IMR-90 (cell line): Measurements from ENCODE around the gene TP53TG5. TPM values are rescaled to one million over a fixed set of nuclear protein-coding genes. Genes with fewer than 3 reads are reported as not detected.

ENCODE experiments used
- ATAC-seq: fragments of 200-7000 bp; cut with Tn5 transposase; 2 replicates; pipeline ENCODE4 v1.9.1; 2020; ENCODE audit warnings: low read depth, mild to moderate bottlenecking, moderate library complexity
- BruUV-seq: library from RNA; stranded (reverse); fragments of 400-500 nt; replicated peaks from 2 replicates; lab custom pipeline; 2021; lab: Mats Ljungman, UMichigan
- CTCF ChIA-PET: fragments of 300-600 bp; formaldehyde crosslinking; extraction: SDS; loops from one replicate; lab custom pipeline; 2021; ENCODE audit warnings: antibody characterized with exemption; lab: Yijun Ruan, JAX
- POLR2A ChIA-PET: fragments of 300-600 bp; sonication (Branson Sonifier 250); formaldehyde crosslinking; loops from one replicate; lab custom pipeline; 2022; ENCODE audit warnings: antibody characterized with exemption; ENCODE audit not compliant: unreplicated experiment; lab: Charles Lee
- DNase-seq: peaks from one replicate; pipeline ENCODE4 v3.0.0; 2013
- H2AFZ ChIP-seq: replicated peaks from 2 replicates; pipeline ENCODE3; 2013; ENCODE audit warnings: low read length, mild to moderate bottlenecking; ENCODE audit not compliant: poor library complexity
- H2AK5ac ChIP-seq: 2 replicates; pipeline ENCODE4 v1.6.1; 2013; ENCODE audit warnings: low read depth, low read length, inconsistent platforms
- H2AK9ac ChIP-seq: replicated peaks from 2 replicates; pipeline ENCODE3; 2013; ENCODE audit warnings: mild to moderate bottlenecking, low read depth, low read length, moderate library complexity; ENCODE audit not compliant: poor library complexity
- H2BK120ac ChIP-seq: 2 replicates; pipeline ENCODE4 v1.6.1; 2013; ENCODE audit warnings: low read depth, low read length, inconsistent platforms
- H2BK15ac ChIP-seq: 3 replicates; pipeline ENCODE4 v1.6.1; 2013; ENCODE audit warnings: low read depth, low read length, inconsistent platforms
- H2BK20ac ChIP-seq: 2 replicates; pipeline ENCODE4 v1.6.1; 2013; ENCODE audit warnings: low read depth, mild to moderate bottlenecking, inconsistent platforms, low read length, moderate library complexity
- H2BK5ac ChIP-seq: 2 replicates; pipeline ENCODE4 v1.6.1; 2013; ENCODE audit warnings: mild to moderate bottlenecking, low read depth, low read length, inconsistent platforms; ENCODE audit not compliant: poor library complexity, severe bottlenecking
- H3K14ac ChIP-seq: replicated peaks from 2 replicates; pipeline ENCODE4 v1.6.1; 2013; ENCODE audit warnings: low read depth, low read length, inconsistent platforms
- H3K18ac ChIP-seq: 2 replicates; pipeline ENCODE4 v1.6.1; 2013; ENCODE audit warnings: low read depth, low read length, control low read depth
- H3K23ac ChIP-seq: 2 replicates; pipeline ENCODE4 v1.6.1; 2013; ENCODE audit warnings: low read depth, low read length, inconsistent platforms
- H3K27ac ChIP-seq: 2 replicates; pipeline ENCODE4 v1.5.1; 2013; ENCODE audit warnings: mild to moderate bottlenecking, control low read depth, low read length; ENCODE audit not compliant: insufficient read depth
- H3K27me3 ChIP-seq: 2 replicates; pipeline ENCODE4 v1.6.1; 2013; ENCODE audit warnings: low read length; ENCODE audit not compliant: control insufficient read depth, insufficient read depth
- H3K36me3 ChIP-seq: 2 replicates; pipeline ENCODE4 v1.6.1; 2013; ENCODE audit warnings: low read length, mixed read lengths; ENCODE audit not compliant: control insufficient read depth, insufficient read depth
- H3K4ac ChIP-seq: 2 replicates; pipeline ENCODE4 v1.6.1; 2013; ENCODE audit warnings: low read depth, low read length, inconsistent platforms
- H3K4me1 ChIP-seq: 2 replicates; pipeline ENCODE4 v1.6.1; 2013; ENCODE audit warnings: low read length, mixed read lengths; ENCODE audit not compliant: control insufficient read depth, insufficient read depth
- H3K4me2 ChIP-seq: 2 replicates; pipeline ENCODE4 v1.6.1; 2013; ENCODE audit warnings: low read depth, mild to moderate bottlenecking, control low read depth, low read length, moderate library complexity
- H3K4me3 ChIP-seq: 2 replicates; pipeline ENCODE4 v1.5.1; 2013; ENCODE audit warnings: low read depth, mild to moderate bottlenecking, control low read depth, low read length, moderate library complexity; ENCODE audit not compliant: insufficient read depth
- H3K56ac ChIP-seq: 2 replicates; pipeline ENCODE4 v1.6.1; 2013; ENCODE audit warnings: low read length, inconsistent platforms; ENCODE audit not compliant: insufficient read depth; ENCODE audit errors: extremely low read depth
- H3K79me1 ChIP-seq, 2 experiments: 2 replicates each; pipeline ENCODE4 v1.6.1; 2013; ENCODE audit warnings: low read length in 2 of 2, inconsistent platforms in 1 of 2, low read depth in 1 of 2
- H3K9ac ChIP-seq: 2 replicates; pipeline ENCODE4 v1.6.1; 2013; ENCODE audit warnings: low read depth, low read length, control low read depth
- H3K9me1 ChIP-seq: 2 replicates; pipeline ENCODE4 v1.6.1; 2013; ENCODE audit warnings: low read length, inconsistent platforms; ENCODE audit not compliant: insufficient read depth
- H3K9me3 ChIP-seq: 2 replicates; pipeline ENCODE4 v1.6.1; 2013; ENCODE audit warnings: low read length; ENCODE audit not compliant: control insufficient read depth, insufficient read depth
- H4K20me1 ChIP-seq: 2 replicates; pipeline ENCODE4 v1.6.1; 2013; ENCODE audit warnings: low read length, inconsistent platforms; ENCODE audit not compliant: insufficient read depth
- H4K5ac ChIP-seq: 2 replicates; pipeline ENCODE4 v1.6.1; 2013; ENCODE audit warnings: mild to moderate bottlenecking, low read depth, low read length, control low read depth
- H4K8ac ChIP-seq, 2 experiments: 2 replicates each; pipeline ENCODE4 v1.6.1; 2013; ENCODE audit warnings: low read depth in 2 of 2, low read length in 2 of 2, control low read depth in 1 of 2, inconsistent platforms in 1 of 2
- H4K91ac ChIP-seq: 2 replicates; pipeline ENCODE4 v1.6.1; 2013; ENCODE audit warnings: low read depth, low read length, inconsistent platforms; ENCODE audit not compliant: insufficient read depth
- BHLHE40 ChIP-seq: fragments of 150-350 bp; IDR thresholded peaks from 2 replicates; pipeline ENCODE4 v1.6.1; 2016; ENCODE audit warnings: mild to moderate bottlenecking, low read depth, low read length
- CEBPB ChIP-seq: IDR thresholded peaks from 2 replicates; pipeline ENCODE4 v1.6.1; 2012; ENCODE audit warnings: low read depth, low read length, improper control_type of control experiment
- CHD1 ChIP-seq: IDR thresholded peaks from 2 replicates; pipeline ENCODE4 v1.6.1; 2012; ENCODE audit warnings: low read depth, low read length, improper control_type of control experiment
- CTCF ChIP-seq: conservative IDR thresholded peaks from 2 replicates; pipeline ENCODE4 v1.5.1; 2012; ENCODE audit warnings: mild to moderate bottlenecking, low read depth, low read length, improper control_type of control experiment
- MAZ ChIP-seq: IDR thresholded peaks from 2 replicates; pipeline ENCODE4 v1.6.1; 2012; ENCODE audit warnings: low read depth, mild to moderate bottlenecking, low read length, improper control_type of control experiment, moderate library complexity, borderline replicate concordance
- MXI1 ChIP-seq: IDR thresholded peaks from 2 replicates; pipeline ENCODE4 v1.6.1; 2012; ENCODE audit warnings: low read depth, mild to moderate bottlenecking, low read length, moderate library complexity, borderline replicate concordance
- NFE2L2 ChIP-seq: fragments of 150-350 bp; IDR thresholded peaks from 2 replicates; pipeline ENCODE4 v1.6.1; 2016; ENCODE audit warnings: low read depth, mild to moderate bottlenecking, low read length
- POLR2A ChIP-seq: IDR thresholded peaks from 2 replicates; pipeline ENCODE4 v1.6.1; 2012; ENCODE audit warnings: mild to moderate bottlenecking, low read depth, low read length
- RFX5 ChIP-seq: IDR thresholded peaks from 2 replicates; pipeline ENCODE4 v1.8.0; 2012; ENCODE audit warnings: low read depth, mild to moderate bottlenecking, low read length, moderate library complexity
- SMC3 ChIP-seq: fragments of 150-350 bp; IDR thresholded peaks from 2 replicates; pipeline ENCODE4 v1.6.1; 2016; ENCODE audit warnings: low read depth, mild to moderate bottlenecking, antibody characterized with exemption, low read length, moderate library complexity
- WGBS, 2 experiments: methylation state at CpG; one replicate each; pipeline versions ENCODE4 v1.1.5 to v1.1.7; 2013; ENCODE audit warnings: missing lambda C conversion rate in 2 of 2; ENCODE audit not compliant: insufficient read length in 1 of 2; ENCODE audit errors: extremely low coverage in 2 of 2; 5-methylcytosine and 5-hydroxymethylcytosine counted together
- dilution Hi-C: fragments of 300-500 bp; cut with HindIII; formaldehyde crosslinking; loops from one replicate; pipeline ENCODE4 v1.14.3; 2018; ENCODE audit warnings: low sequenced_read_pairs; ENCODE audit not compliant: unreplicated experiment
- in situ Hi-C: fragments of 300-500 bp; cut with MboI; formaldehyde crosslinking; loops from 3 replicates; pipeline ENCODE4 v1.14.3; 2019; ENCODE audit warnings: low sequenced_read_pairs, inconsistent platforms, mixed read lengths
- intact Hi-C: fragments of 100-400 bp; cut with micrococcal nuclease; formaldehyde crosslinking; loops from 2 replicates; pipeline ENCODE4 v1.10.0; 2022
- polyA plus RNA-seq, 3 experiments: library from polyadenylated mRNA; depleted of rRNA; stranded (reverse); fragments of >200 nt; gene quantifications; 2 replicates each; pipeline ENCODE4 v1.2.3, GENCODE V29; 2012; ENCODE audit warnings: low replicate concordance in 1 of 3
- total RNA-seq: library from RNA; depleted of rRNA; stranded (reverse); fragments of >200 nt; gene quantifications from 2 replicates; pipeline ENCODE4 v1.2.3, GENCODE V29; 2012
- TF ChIP-seq, protein P1 (sequence below): fragments of 150-350 bp; IDR thresholded peaks from 2 replicates; pipeline ENCODE4 v1.6.1; 2017; ENCODE audit warnings: mild to moderate bottlenecking, antibody characterized with exemption, low read length, low read depth

Gene TP53TG5
- total and polyA plus RNA-seq, 2 of the 4 experiments (the other 2 are of a cell fraction): not detected

DNA sequence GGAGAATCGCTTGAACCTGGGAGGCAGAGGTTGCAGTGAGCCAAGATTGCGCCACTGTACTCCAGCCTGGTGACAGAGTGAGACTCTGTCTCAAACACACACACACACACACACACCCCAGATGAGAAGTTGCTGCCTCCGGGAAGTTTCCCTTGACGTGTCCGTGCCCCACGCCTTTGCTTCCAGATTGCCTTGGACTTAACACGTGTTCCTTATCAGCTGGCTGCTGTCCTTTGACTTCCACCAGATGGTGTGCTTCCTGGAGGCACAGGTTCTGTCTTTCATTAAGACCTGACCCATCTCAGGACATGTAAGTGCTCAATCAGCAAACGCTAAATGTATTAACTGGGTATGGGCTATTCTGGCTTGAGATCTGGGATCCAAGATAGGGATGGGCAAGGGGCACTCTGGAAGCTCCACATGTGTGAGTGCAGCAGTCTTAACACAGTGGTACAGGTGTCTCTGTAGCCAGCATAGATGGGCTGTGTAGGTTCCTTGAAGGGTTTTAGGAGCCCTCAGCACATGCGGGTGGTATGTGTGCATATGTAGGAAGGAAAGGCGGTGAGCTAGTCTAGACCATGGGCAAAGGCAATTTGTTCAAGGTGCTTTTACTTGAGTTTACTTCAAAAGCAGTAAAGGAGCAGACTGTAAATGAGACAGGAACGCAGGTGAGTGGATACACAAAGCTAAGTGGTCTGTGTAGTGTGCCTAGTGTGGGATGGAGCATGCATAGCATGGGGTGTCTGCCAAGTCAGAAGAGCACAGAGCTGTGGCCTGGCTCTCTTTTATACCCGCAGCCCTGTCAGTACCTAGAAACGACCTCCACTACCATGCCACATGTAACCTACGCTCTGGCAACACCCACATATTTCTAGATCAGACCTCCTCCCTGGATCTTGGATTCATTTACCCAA, 49.4 kb upstream of the TP53TG5 start:
- Histone ChIP-seq H4K20me1 (no peaks in the 10 kb centered on the region), H3K9me3 (no peaks in the 10 kb centered on the region), H3K4me2 (no peak overlapping the region), H3K27me3 (no peaks in the 10 kb centered on the region), H3K23ac (no peak overlapping the region), H2BK5ac (no peak overlapping the region), H3K79me1 (no peaks in the 10 kb centered on the region), H3K14ac (no peak overlapping the region), H2AFZ (no peak overlapping the region), H3K36me3 (peaks cover 22% of the 10 kb centered on the region), H3K9me1 (no peaks in the 10 kb centered on the region; the same call in 1 of the 2 replicates), H3K27ac (no peak overlapping the region), H2BK120ac (no peak overlapping the region), H2BK20ac (no peak overlapping the region), H2AK5ac (no peak overlapping the region), H4K8ac (no peak overlapping the region), H3K4ac (no peak overlapping the region), H4K5ac (no peak overlapping the region), H4K91ac (no peak overlapping the region), H2AK9ac (no peak overlapping the region), H3K56ac (no peak overlapping the region), H3K4me1 (no peaks in the 10 kb centered on the region), H2BK15ac (no peak overlapping the region), H3K9ac (no peak overlapping the region), H3K18ac (no peak overlapping the region), H3K4me3 (no peak overlapping the region)
- intact Hi-C loops (no loop called here), in situ Hi-C loops (no loop called here), dilution Hi-C loops (no loop called here)
- WGBS, 2 experiments: 92% methylated on average over 4 of the region's 14 CpGs; no CpG with 5 or more reads in 1 of the 2 experiments
- ChIA-PET CTCF (no interaction called here), POLR2A (no interaction called here)
- BruUV-seq: no TSS peak
- ATAC-seq: no peak
- no peak for DNase-seq
- TF ChIP-seq RFX5 (no peak), CEBPB (no peak), BHLHE40 (no peak), CHD1 (no peak), MXI1 (no peak), CTCF (no peak), POLR2A (no peak), NFE2L2 (no peak), SMC3 (no peak), MAZ (no peak)
- TF ChIP-seq, protein P1, sequence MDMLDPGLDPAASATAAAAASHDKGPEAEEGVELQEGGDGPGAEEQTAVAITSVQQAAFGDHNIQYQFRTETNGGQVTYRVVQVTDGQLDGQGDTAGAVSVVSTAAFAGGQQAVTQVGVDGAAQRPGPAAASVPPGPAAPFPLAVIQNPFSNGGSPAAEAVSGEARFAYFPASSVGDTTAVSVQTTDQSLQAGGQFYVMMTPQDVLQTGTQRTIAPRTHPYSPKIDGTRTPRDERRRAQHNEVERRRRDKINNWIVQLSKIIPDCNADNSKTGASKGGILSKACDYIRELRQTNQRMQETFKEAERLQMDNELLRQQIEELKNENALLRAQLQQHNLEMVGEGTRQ: no peak
